Smooth muscle cell (in vitro differentiated cells): Measurements from ENCODE around the gene ATPAF2. TPM values are rescaled to one million over a fixed set of nuclear protein-coding genes. Genes with fewer than 3 reads are reported as not detected.

ENCODE experiments used
- DNase-seq: peaks from one replicate; lab custom pipeline; 2025; ENCODE audit not compliant: unreplicated experiment; lab: John Stamatoyannopoulos, UW
- H2AFZ ChIP-seq: fragments of 200-600 bp; sonication (generic); 2 replicates; pipeline ENCODE4 v1.6.0; 2016; ENCODE audit warnings: antibody characterized with exemption, low read depth, mild to moderate bottlenecking
- H3F3A ChIP-seq: fragments of 200-600 bp; sonication (generic); 2 replicates; pipeline ENCODE4 v1.6.0; 2017; ENCODE audit warnings: antibody characterized with exemption, low read depth
- H3K27ac ChIP-seq: fragments of 200-600 bp; sonication (generic); 2 replicates; pipeline ENCODE4 v1.5.1; 2016; ENCODE audit warnings: low read depth, mild to moderate bottlenecking
- H3K27me3 ChIP-seq: fragments of 200-600 bp; sonication (generic); 2 replicates; pipeline ENCODE4 v1.6.1; 2016; ENCODE audit warnings: low read depth, mild to moderate bottlenecking
- H3K36me3 ChIP-seq: fragments of 200-600 bp; sonication (generic); 2 replicates; pipeline ENCODE4 v1.5.1; 2016; ENCODE audit warnings: low read depth
- H3K4me1 ChIP-seq: fragments of 200-600 bp; sonication (generic); 2 replicates; pipeline ENCODE4 v1.5.1; 2016; ENCODE audit warnings: low read depth
- H3K4me2 ChIP-seq: fragments of 200-600 bp; sonication (generic); 2 replicates; pipeline ENCODE4 v1.6.0; 2016; ENCODE audit warnings: mild to moderate bottlenecking
- H3K4me3 ChIP-seq: fragments of 200-600 bp; sonication (generic); 2 replicates; pipeline ENCODE4 v1.5.1; 2016; ENCODE audit warnings: mild to moderate bottlenecking
- H3K79me2 ChIP-seq: fragments of 200-600 bp; sonication (generic); 2 replicates; pipeline ENCODE4 v1.6.0; 2016; ENCODE audit warnings: low read depth, mild to moderate bottlenecking
- H3K9ac ChIP-seq: fragments of 200-600 bp; sonication (generic); 2 replicates; pipeline ENCODE4 v1.6.0; 2016; ENCODE audit warnings: low read depth
- H3K9me3 ChIP-seq: fragments of 200-600 bp; sonication (generic); replicated peaks from 2 replicates; pipeline ENCODE4 v1.5.1; 2016; ENCODE audit warnings: low read depth
- H4K20me1 ChIP-seq: fragments of 200-600 bp; sonication (generic); 2 replicates; pipeline ENCODE4 v1.6.0; 2016; ENCODE audit warnings: low read depth
- CTCF ChIP-seq: fragments of 200-600 bp; sonication (generic); IDR thresholded peaks from 2 replicates; pipeline ENCODE4 v1.5.1; 2017; ENCODE audit warnings: borderline replicate concordance, mild to moderate bottlenecking, antibody characterized with exemption; ENCODE audit not compliant: insufficient read depth, poor library complexity, severe bottlenecking
- WGBS: methylation state at CpG from one replicate; pipeline ENCODE4 v1.1.7; 2016; ENCODE audit warnings: low lambda C conversion rate; 5-methylcytosine and 5-hydroxymethylcytosine counted together
- polyA plus RNA-seq: library from polyadenylated mRNA; unstranded; fragments of >200 nt; fragmentation: Nextera tagmentation; extraction: Ambion mirVana; gene quantifications from 2 replicates; pipeline ENCODE4 v1.2.1, GENCODE V29; 2016
- total RNA-seq: library from RNA; depleted of rRNA; stranded (reverse); fragments of >200 nt; gene quantifications from 2 replicates; pipeline ENCODE4 v1.2.3, GENCODE V29; 2014

ATPAF2 gene
- total and polyA plus RNA-seq, 2 experiments from 2014 or later = 31.0 to 32.3 TPM

DNA sequence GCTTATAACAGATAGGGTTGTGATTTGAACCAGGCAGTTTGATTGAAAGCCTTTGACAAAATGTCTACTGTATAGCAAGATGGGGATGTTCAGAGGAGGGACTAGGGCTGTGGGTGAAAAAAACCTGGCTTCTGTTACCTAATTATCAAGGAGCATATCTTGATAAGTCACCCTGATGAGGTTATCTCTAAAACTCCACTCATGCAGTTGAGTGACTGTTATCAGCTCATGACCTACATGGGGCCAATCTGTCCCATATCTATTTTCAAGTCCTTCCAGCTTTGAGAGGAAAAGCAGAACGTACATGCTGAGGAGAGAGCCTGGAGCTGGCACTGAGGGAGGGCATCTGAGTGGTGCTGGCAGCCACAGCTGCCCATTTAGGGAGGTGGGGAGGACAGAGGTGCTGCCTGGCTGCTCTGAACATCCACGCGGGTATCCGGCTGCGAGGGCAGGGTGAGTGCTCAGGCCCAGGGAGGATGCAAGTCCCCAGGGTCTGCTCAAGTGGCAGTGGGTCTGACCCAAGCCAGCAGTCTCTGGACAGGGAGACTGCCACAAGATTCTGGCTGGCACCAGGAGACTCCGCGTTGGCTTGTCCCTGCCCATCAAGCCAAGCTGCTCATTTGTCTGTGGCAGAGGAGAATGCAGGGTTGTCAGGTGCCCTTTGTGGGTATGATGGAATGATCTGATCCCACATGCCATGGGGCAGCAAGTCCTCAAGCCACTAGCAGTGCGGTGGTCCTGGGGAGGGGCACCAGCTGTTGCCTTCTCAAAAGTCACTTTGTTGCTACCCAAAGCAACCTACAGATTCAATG is 29.2 kb downstream of the ATPAF2 start:
- DNase-seq = no peak
- Histone ChIP-seq H3K79me2 (no peaks in the 10 kb centered on the region), H3K27me3 (no peaks in the 10 kb centered on the region), H4K20me1 (no peaks in the 10 kb centered on the region), H3K9ac (no peak overlapping the region), H3F3A (no peaks in the 10 kb centered on the region), H3K4me3 (no peak overlapping the region), H3K9me3 (no peaks in the 10 kb centered on the region), H3K27ac (peak overlapping the region; percentile 12), H3K4me1 (no peaks in the 10 kb centered on the region), H2AFZ (no peak overlapping the region), H3K36me3 (no peaks in the 10 kb centered on the region), H3K4me2 (no peak overlapping the region)
- no peak for TF ChIP-seq CTCF
- 88% methylated on average over 8 of the region's 8 CpGs for WGBS

GRCh38 chr17:18008496-18009268 is 30.3 kb downstream of the ATPAF2 start:
- H3K4me3 ChIP-seq = no peak overlapping the region
- H3F3A ChIP-seq = no peaks in the 10 kb centered on the region
- no peaks in the 10 kb centered on the region for H3K9me3 ChIP-seq
- H3K36me3 ChIP-seq = no peaks in the 10 kb centered on the region
- peak overlapping the region; percentile 12 for H3K27ac ChIP-seq
- no peaks in the 10 kb centered on the region for H3K4me1 ChIP-seq
- no peak overlapping the region for H3K9ac ChIP-seq
- H4K20me1 ChIP-seq = no peaks in the 10 kb centered on the region
- no peak for TF ChIP-seq CTCF
- DNase-seq = no peak
- no peaks in the 10 kb centered on the region for H3K79me2 ChIP-seq
- no peak overlapping the region for H2AFZ ChIP-seq
- WGBS = 59% methylated on average over 5 of the region's 5 CpGs
- no peaks in the 10 kb centered on the region for H3K27me3 ChIP-seq
- H3K4me2 ChIP-seq = no peak overlapping the region

DNA sequence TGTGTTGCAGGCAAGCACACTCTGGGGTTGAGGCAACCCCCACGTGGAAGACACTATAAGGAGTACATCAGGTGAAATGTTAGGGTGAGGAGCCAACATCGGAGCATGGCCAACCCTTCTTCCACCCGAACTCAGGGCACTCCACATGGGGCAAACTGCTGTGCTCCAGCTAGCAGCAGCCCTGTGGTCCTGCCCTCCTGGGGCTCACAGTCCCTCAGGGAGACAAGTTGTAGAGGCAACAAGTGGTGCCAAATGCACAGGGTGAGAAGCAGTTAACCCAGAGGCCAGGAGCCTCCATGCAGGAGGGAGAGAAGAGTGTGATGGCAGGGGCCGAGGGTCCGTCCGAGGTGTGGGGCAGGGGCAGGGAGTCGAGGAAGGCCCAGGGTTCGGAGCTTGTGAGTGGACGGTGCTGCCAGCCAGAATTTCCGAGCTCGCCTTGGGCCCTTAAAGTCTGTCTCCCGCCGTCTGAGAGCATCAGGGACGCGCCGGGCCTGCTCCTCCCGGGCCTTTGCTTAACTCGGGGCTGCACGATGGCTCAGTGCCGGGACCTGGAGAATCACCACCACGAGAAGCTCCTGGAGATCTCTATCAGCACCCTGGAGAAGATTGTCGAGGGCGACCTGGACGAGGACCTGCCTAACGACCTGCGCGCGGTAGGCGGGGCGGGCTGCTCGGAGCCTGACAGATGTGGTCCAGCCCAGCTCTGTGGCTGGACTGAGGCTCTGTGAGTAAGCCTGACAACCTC is 32.3 kb downstream of the ATPAF2 start:
- Histone ChIP-seq H3K36me3 (no peaks in the 10 kb centered on the region), H2AFZ (no peak overlapping the region), H3K79me2 (no peaks in the 10 kb centered on the region), H3K27me3 (no peaks in the 10 kb centered on the region), H3F3A (no peaks in the 10 kb centered on the region), H4K20me1 (no peaks in the 10 kb centered on the region), H3K27ac (no peak overlapping the region), H3K4me1 (no peaks in the 10 kb centered on the region), H3K9me3 (no peaks in the 10 kb centered on the region), H3K4me2 (no peak overlapping the region), H3K4me3 (no peak overlapping the region), H3K9ac (no peak overlapping the region)
- no peak for TF ChIP-seq CTCF
- WGBS = 73% methylated on average over 30 of the region's 31 CpGs
- no peak for DNase-seq
